ENCODE data around the gene SIRPD. TPM values are rescaled to one million over a fixed set of nuclear protein-coding genes. Genes with fewer than 3 reads are reported as not detected.
"Not testable (repeated sequence)": the region's sequence is repeated elsewhere in the genome, so short reads cannot be mapped to it uniquely, and the experiment has no call there.

The SIRPD gene
- total and polyA plus RNA-seq, 4 experiments from 2014 or later: 0.11 to 0.17 TPM; not detected in 2

DNA sequence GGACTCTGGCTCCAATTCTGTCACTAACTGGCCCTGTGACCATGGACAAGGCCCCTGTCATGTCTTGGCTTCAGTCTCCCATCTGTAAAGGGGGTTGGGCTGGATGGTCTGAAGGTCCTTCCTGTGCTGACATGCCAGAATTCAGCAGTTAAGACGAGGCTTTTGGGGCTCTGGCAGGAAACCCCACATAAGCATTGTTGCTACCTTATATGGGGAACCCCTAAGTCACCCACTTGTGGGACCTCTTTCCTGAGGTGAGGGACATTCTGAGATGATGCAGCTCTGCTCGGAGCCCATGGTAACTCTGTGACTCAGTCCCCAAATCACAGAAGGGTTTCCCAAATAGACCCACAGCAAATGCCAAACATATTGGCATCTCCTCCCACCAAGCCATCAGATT, 19.8 kb upstream of the SIRPD start:
- DNase-seq; H3K27ac Mint-ChIP-seq; intact Hi-C loops (cut with micrococcal nuclease); H3K27me3 Mint-ChIP-seq; H3K36me3 Mint-ChIP-seq; H3K4me1 ChIP-seq (ENCODE audit: insufficient read depth, low read length); POLR2A ChIA-PET (ENCODE audit: partially characterized antibody); H3K9me3 ChIP-seq (ENCODE audit: control insufficient read depth in 1 of 2, low read length in 2 of 2); H3K4me3 ChIP-seq (ENCODE audit: low read length in 2 of 2); H3K27me3 ChIP-seq (ENCODE audit: insufficient read depth, low read length); H3K4me3 Mint-ChIP-seq; H3K9me3 Mint-ChIP-seq; H3K4me1 Mint-ChIP-seq; CTCF ChIA-PET (ENCODE audit: partially characterized antibody); H3K27ac ChIP-seq (ENCODE audit: low read depth, low read length); H3K36me3 ChIP-seq (ENCODE audit: insufficient read depth, low read length): not testable (repeated sequence)

- H3K4me3 Mint-ChIP-seq: no peak overlapping the region
- H3K9me3 ChIP-seq (ENCODE audit: control insufficient read depth in 1 of 2, low read length in 2 of 2): no peaks in the 10 kb centered on the region
- no peaks in the 10 kb centered on the region for H3K27me3 Mint-ChIP-seq
- H3K27ac Mint-ChIP-seq: peak overlapping the region in 1 of 7 donors; percentile 7
- H3K27ac ChIP-seq (ENCODE audit: low read depth, low read length): no peak overlapping the region
- H3K4me3 ChIP-seq (ENCODE audit: low read length in 2 of 2): no peak overlapping the region
- intact Hi-C loops (cut with micrococcal nuclease): no loop called here
- H3K4me1 ChIP-seq (ENCODE audit: insufficient read depth, low read length): no peaks in the 10 kb centered on the region
- H3K9me3 Mint-ChIP-seq: no peaks in the 10 kb centered on the region
- no peaks in the 10 kb centered on the region for H3K4me1 Mint-ChIP-seq
- no peak for DNase-seq
- H3K27me3 ChIP-seq (ENCODE audit: insufficient read depth, low read length): no peaks in the 10 kb centered on the region
- CTCF ChIA-PET (ENCODE audit: partially characterized antibody): no interaction called here
- H3K36me3 Mint-ChIP-seq: no peaks in the 10 kb centered on the region
- POLR2A ChIA-PET (ENCODE audit: partially characterized antibody): no interaction called here
- no peaks in the 10 kb centered on the region for H3K36me3 ChIP-seq (ENCODE audit: insufficient read depth, low read length)
Measured at GRCh38 chr20:1576641-1577040, 19.1 kb upstream of the SIRPD start.

GRCh38 chr20:1576003-1576402, 18.5 kb upstream of the SIRPD start:
- DNase-seq; H3K4me3 ChIP-seq (ENCODE audit: low read length in 2 of 2); H3K36me3 Mint-ChIP-seq; H3K4me1 Mint-ChIP-seq; H3K27ac Mint-ChIP-seq; H3K36me3 ChIP-seq (ENCODE audit: insufficient read depth, low read length); H3K4me3 Mint-ChIP-seq; H3K9me3 Mint-ChIP-seq; H3K27me3 Mint-ChIP-seq; CTCF ChIA-PET (ENCODE audit: partially characterized antibody); intact Hi-C loops (cut with micrococcal nuclease); H3K4me1 ChIP-seq (ENCODE audit: insufficient read depth, low read length); H3K27me3 ChIP-seq (ENCODE audit: insufficient read depth, low read length); H3K9me3 ChIP-seq (ENCODE audit: control insufficient read depth in 1 of 2, low read length in 2 of 2); H3K27ac ChIP-seq (ENCODE audit: low read depth, low read length); POLR2A ChIA-PET (ENCODE audit: partially characterized antibody): not testable (repeated sequence)

DNA sequence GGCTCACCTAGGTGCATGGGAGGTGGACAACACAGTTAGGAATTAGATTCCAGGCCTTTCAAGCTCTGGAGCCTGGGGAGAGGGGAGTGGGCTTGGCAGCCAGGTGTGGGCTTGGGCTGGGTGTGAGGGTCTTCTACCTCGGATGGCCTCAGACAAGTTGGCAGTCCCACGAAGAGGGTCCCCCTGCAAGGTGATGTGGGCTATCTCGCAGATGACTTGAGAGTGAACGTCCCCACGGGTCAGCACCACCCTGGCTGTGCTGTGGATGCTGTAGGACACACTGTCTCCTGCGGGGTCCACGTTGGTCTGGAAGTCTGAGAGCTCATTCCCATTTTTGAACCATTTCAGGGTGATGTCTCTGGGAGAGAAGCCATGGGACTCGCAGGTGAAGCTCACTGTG, 14.1 kb upstream of the SIRPD start:
- DNase-seq; H3K4me3 Mint-ChIP-seq; H3K36me3 ChIP-seq (ENCODE audit: insufficient read depth, low read length); H3K9me3 ChIP-seq (ENCODE audit: control insufficient read depth in 1 of 2, low read length in 2 of 2); H3K27ac Mint-ChIP-seq; H3K27ac ChIP-seq (ENCODE audit: low read depth, low read length); H3K27me3 ChIP-seq (ENCODE audit: insufficient read depth, low read length); H3K4me3 ChIP-seq (ENCODE audit: low read length in 2 of 2); POLR2A ChIA-PET (ENCODE audit: partially characterized antibody); H3K4me1 ChIP-seq (ENCODE audit: insufficient read depth, low read length); H3K9me3 Mint-ChIP-seq; H3K27me3 Mint-ChIP-seq; intact Hi-C loops (cut with micrococcal nuclease); H3K4me1 Mint-ChIP-seq: not testable (repeated sequence)
- CTCF ChIA-PET (ENCODE audit: partially characterized antibody): interaction anchor here (1.3 kb wide), 1 partner anchor 39 kb away, joined by 3 read pairs; no protein-coding TSS in a partner anchor
- H3K36me3 Mint-ChIP-seq: peaks cover 3 to 14% of the 10 kb centered on the region in 2 donors

DNA sequence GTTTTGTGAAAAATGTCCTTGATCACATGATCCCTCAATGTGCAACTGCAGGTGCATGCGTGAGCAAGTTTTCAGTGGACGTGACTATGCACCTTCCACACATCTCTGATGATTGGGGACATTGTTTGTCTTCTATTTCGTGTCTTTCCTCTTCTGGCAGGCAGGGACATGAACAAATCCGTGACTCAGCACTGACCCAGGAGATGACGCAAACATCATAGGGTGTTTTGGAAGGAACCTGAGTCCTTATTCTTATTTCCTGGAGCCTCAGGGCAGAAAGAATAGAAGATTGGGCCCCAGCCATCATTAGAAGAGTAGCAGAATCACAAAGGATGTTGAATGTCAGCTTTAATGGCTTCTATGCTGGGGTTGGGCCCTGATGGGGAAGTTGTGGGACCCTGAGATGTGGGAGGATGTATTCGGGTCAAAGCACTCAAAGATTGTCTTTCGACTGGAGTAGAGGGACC, 11.9 kb upstream of the SIRPD start:
- Histone ChIP-seq H3K4me3 (ENCODE audit: low read length in 2 of 2) (no peak overlapping the region), H3K36me3 (ENCODE audit: insufficient read depth, low read length) (no peaks in the 10 kb centered on the region), H3K27ac (ENCODE audit: low read depth, low read length) (no peak overlapping the region), H3K9me3 (ENCODE audit: control insufficient read depth in 1 of 2, low read length in 2 of 2) (no peaks in the 10 kb centered on the region), H3K4me1 (ENCODE audit: insufficient read depth, low read length) (no peaks in the 10 kb centered on the region), H3K27me3 (ENCODE audit: insufficient read depth, low read length) (no peaks in the 10 kb centered on the region)
- ChIA-PET CTCF (ENCODE audit: partially characterized antibody) (no interaction called here), POLR2A (ENCODE audit: partially characterized antibody) (no interaction called here)
- H3K9me3 Mint-ChIP-seq: no peaks in the 10 kb centered on the region
- H3K27ac Mint-ChIP-seq: peak overlapping the region in 1 of 7 donors; percentile 38
- H3K36me3 Mint-ChIP-seq: peaks cover 4 to 30% of the 10 kb centered on the region in 2 donors
- intact Hi-C loops (cut with micrococcal nuclease): no loop called here
- DNase-seq: no peak
- H3K4me1 Mint-ChIP-seq: no peaks in the 10 kb centered on the region
- no peak overlapping the region for H3K4me3 Mint-ChIP-seq
- no peaks in the 10 kb centered on the region for H3K27me3 Mint-ChIP-seq

DNA sequence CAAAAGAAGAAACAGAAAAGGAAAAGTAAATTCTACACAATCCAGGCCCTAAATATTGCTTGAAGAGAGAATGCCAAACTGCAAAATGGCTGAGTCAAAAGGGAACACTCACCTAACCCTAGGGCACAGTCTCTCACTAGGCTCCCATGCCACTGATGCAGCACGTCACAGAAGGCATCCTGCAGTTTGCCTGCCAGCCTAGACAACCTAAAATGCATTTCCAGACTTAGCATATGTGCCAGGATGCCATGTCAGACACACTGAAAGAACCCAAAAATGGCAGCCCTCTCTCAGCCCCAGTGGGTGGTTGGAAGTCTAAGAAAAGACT, 10.6 kb upstream of the SIRPD start:
- no peak overlapping the region for H3K27ac Mint-ChIP-seq
- intact Hi-C loops (cut with micrococcal nuclease): no loop called here
- Histone ChIP-seq H3K27me3 (ENCODE audit: insufficient read depth, low read length) (no peaks in the 10 kb centered on the region), H3K4me1 (ENCODE audit: insufficient read depth, low read length) (no peaks in the 10 kb centered on the region), H3K9me3 (ENCODE audit: control insufficient read depth in 1 of 2, low read length in 2 of 2) (no peaks in the 10 kb centered on the region), H3K4me3 (ENCODE audit: low read length in 2 of 2) (no peak overlapping the region), H3K36me3 (ENCODE audit: insufficient read depth, low read length) (no peaks in the 10 kb centered on the region), H3K27ac (ENCODE audit: low read depth, low read length) (no peak overlapping the region)
- no peaks in the 10 kb centered on the region for H3K27me3 Mint-ChIP-seq
- peaks cover 0 to 4% (median 0%) of the 10 kb centered on the region in 8 donors for H3K9me3 Mint-ChIP-seq
- CTCF ChIA-PET (ENCODE audit: partially characterized antibody): no interaction called here
- POLR2A ChIA-PET (ENCODE audit: partially characterized antibody): no interaction called here
- peaks cover 0 to 2% (median 0%) of the 10 kb centered on the region in 4 donors for H3K4me1 Mint-ChIP-seq
- DNase-seq: no peak
- H3K36me3 Mint-ChIP-seq: peaks cover 6 to 40% of the 10 kb centered on the region in 2 donors
- no peak overlapping the region for H3K4me3 Mint-ChIP-seq

- DNase-seq: no peak
- Mint-ChIP-seq H3K36me3 (peaks cover 6 to 45% of the 10 kb centered on the region in 2 donors), H3K4me1 (peaks cover 0 to 2% (median 0%) of the 10 kb centered on the region in 4 donors), H3K27me3 (no peaks in the 10 kb centered on the region), H3K9me3 (peaks cover 0 to 4% (median 0%) of the 10 kb centered on the region in 8 donors), H3K27ac (peak overlapping the region in 1 of 7 donors; percentile 71), H3K4me3 (no peak overlapping the region)
- ChIA-PET CTCF (ENCODE audit: partially characterized antibody) (no interaction called here), POLR2A (ENCODE audit: partially characterized antibody) (no interaction called here)
- Histone ChIP-seq H3K4me1 (ENCODE audit: insufficient read depth, low read length) (no peaks in the 10 kb centered on the region), H3K27ac (ENCODE audit: low read depth, low read length) (no peak overlapping the region), H3K4me3 (ENCODE audit: low read length in 2 of 2) (no peak overlapping the region), H3K9me3 (ENCODE audit: control insufficient read depth in 1 of 2, low read length in 2 of 2) (no peaks in the 10 kb centered on the region), H3K27me3 (ENCODE audit: insufficient read depth, low read length) (no peaks in the 10 kb centered on the region), H3K36me3 (ENCODE audit: insufficient read depth, low read length) (no peaks in the 10 kb centered on the region)
- intact Hi-C loops (cut with micrococcal nuclease): no loop called here
Measured at GRCh38 chr20:1567392-1568162, 10.1 kb upstream of the SIRPD start.
